Dedifferentiated amniotic fluid mesenchymal stem cell (primary cell): ENCODE measurements around the gene POP4.

Experiments
- DNase-seq: peaks from one replicate; pipeline ENCODE4 v3.0.0-alpha.2; 2016; ENCODE audit errors: extremely low spot score

POP4 gene

GRCh38 chr19:29629836-29630534 is 23.9 kb downstream of the POP4 start:
- no peak for DNase-seq

- no peak for DNase-seq
Measured at GRCh38 chr19:29630655-29631054, 24.6 kb downstream of the POP4 start.

GRCh38 chr19:29631450-29631849 is 25.4 kb downstream of the POP4 start:
- DNase-seq = no peak

GRCh38 chr19:29634002-29634401 is 27.9 kb downstream of the POP4 start:
- DNase-seq = no peak

DNA sequence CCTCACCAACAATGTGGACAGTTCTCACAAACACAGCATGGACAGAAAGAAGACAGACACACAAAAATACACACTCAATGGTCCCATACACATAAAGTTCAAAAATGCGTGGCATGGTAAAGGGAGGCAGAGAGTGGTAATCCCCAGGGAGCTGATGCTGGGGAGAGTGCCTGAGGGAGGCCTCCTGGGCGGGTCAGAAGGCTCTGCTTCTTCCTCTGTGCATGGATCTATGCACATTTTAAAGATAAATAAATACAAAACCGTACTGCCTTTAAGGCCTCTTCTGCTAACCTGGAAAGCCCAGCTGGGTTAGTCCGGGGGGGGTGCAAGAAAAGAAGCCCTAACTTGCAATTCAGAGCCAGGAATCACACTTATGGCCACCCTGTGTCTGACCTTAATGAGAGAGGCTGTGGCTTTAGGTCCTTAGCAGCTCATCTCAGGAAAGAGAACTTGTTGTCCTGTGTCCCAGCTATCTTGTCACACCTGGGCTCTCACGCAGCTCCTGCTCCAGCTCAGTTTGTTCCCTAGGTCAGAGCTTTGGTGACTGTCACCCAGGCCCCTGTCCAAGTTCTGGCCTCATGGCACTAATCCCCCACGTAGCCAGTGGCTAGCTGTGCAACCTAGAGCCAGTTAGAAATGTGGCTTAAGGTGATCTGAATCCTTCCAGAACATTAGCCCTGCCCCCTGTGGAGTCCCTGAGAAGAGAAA is 28.5 kb downstream of the POP4 start:
- DNase-seq = no peak

- DNase-seq = no peak
Measured at GRCh38 chr19:29635963-29636362, 29.9 kb downstream of the POP4 start.

DNA sequence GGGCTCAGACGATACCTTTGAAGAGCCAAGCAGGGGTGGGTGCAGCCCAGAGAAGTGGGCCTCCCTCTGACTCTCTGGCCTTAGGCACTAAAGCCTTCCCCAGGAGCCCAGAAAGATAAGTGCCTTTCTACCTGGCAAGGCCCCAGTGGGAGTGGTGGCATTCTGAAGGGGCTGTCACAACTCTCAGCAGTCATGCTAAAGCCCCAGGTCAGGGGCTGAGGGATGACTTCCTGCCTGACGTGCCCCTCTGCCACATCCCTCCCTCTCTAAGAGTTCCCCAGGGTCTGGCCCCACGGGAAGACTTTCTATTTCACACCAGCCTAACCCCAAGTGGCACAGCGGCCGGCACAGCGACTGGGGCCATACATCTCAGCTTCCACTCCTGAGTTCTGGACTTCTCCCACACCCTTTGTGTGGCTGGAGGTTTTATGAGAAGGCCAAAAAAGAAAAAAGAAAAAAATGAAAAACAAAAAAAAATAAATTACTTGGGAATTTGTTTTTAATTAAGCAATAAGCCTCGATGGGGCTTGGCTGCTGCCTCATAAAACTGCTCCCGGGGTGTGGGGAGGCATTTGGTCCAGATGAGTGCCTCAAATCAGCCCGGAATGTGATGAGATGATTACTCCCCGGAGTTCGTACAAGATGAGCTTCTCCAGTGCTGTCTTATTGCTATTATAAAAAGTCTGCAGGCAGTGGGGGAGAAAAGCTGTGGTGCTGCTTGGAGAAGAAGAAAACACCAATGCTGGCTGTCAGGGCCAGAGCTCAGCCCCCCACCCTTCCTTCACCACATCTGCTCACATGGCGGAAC is 30.7 kb downstream of the POP4 start:
- no peak for DNase-seq

DNA sequence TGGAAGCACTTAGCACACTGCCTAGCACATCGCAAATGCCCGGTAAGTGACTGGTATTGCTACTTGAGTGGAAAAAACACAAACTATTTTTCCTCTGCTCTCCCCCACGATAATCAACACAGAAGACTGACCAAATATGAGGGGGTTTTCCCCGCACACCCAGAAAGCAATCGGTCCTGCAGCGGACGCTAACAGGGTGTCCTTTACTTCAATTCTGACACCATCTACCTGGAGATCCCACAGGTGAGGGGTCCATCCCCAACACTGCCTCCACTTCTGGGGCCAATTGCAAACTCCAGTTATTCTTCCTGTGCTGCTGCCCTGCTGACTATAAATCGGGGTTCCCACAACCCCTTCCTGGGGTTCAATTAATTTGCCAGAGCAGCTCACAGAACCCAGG is 33.0 kb downstream of the POP4 start:
- DNase-seq = no peak

DNA sequence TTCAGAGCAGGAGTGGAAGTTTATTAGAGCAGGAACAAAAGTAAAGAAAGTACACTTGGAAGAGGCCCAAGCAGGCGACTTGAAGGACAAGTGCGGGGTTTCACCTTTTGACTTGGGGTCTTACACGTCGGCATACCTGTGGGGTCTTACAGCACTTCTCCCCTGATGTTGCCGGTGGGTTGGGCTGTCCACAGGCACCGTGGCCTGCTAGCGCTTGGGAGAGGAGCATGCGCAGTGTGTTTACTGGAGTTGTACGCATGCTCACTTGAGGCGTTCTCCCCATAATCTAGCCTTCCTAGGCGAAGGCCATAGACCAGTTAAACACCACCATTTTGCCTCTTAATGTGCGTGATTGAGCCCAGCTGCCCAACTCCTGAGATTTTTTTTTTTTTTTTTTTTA is 34.1 kb downstream of the POP4 start:
- DNase-seq = no peak

DNA sequence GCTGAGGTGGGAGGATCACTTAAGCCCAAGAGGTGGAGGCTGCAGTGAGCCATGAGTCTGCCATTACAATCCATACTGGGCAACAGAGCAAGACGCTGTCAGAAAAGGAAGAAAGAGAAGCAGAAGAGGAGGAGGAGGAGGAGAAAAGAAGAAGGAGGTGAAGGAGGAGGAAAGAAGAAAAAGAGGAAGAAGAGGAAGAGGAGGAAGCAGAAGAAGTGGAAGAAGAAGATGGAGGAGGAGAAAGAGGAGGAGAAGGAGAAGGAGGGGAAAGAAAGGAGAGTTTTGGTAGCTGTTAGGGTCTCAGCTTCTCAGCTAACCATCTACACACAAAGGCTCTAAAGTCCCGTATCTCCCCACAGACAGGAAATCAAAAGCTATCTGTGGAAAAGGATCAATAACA is 35.5 kb downstream of the POP4 start:
- DNase-seq = no peak

- DNase-seq = no peak
Measured at GRCh38 chr19:29643361-29643935, 37.4 kb downstream of the POP4 start.

DNA sequence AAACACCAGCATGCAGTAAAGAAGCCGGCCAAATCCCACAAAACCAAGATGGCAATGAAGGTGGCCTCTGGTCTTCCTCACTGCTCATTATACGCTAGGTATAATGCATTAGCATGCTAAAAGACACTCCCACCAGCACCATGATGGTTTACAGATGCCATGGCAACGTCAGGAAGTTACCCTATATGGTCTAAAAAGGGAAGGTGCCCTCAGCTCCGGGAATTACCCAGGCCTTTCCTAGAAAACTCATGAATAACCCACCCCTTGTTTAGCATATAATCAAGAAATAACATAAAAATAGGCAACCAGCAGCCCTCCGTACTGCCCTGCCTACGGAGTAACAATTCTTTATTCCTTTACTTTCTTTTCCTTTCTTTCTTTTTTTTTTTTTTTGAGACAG is 38.1 kb downstream of the POP4 start:
- DNase-seq = no peak

DNA sequence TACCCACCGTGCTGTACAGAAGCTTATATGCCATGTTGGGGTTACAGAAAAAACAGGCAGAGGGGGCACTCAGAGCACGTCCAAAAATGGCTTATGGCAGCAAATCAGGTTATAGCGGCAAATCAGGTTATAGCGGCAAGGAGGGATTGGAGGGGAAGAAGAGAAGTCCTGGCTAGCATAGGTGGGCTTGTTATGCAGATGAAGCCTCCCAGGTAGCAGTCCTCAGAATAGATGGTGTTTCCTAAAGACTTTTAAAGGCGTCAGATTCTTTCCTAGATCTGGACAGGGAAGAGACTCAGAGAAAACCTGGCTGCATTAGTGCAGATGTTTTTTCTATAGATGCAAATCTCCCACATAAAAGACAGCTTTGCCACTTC is 39.4 kb downstream of the POP4 start:
- no peak for DNase-seq

- peak; percentile 50 for DNase-seq
Measured at GRCh38 chr19:29645911-29646310, 39.8 kb downstream of the POP4 start.

- DNase-seq = no peak
Measured at GRCh38 chr19:29650772-29651387, 44.8 kb downstream of the POP4 start.

- no peak for DNase-seq
Measured at GRCh38 chr19:29651622-29652394, 45.7 kb downstream of the POP4 start.

GRCh38 chr19:29653398-29653797 is 47.3 kb downstream of the POP4 start:
- DNase-seq = no peak

GRCh38 chr19:29655648-29656335 is 49.7 kb downstream of the POP4 start:
- DNase-seq = no peak

GRCh38 chr19:29658221-29658991 is 52.3 kb downstream of the POP4 start:
- no peak for DNase-seq

- no peak for DNase-seq
Measured at GRCh38 chr19:29660835-29661234, 54.8 kb downstream of the POP4 start.
